Body of pancreas (tissue), 4 donors: ENCODE measurements around the gene RAN.

Experiments
- CTCF ChIP-seq, 7 experiments: fragments of 450-650 bp in 4 of 7; fragments of 200-600 bp in 3 of 7; sonication (generic) in 3 of 7; IDR thresholded peaks; one replicate each; pipeline ENCODE4 v1.5.1; 2016 to 2019; ENCODE audit warnings: antibody characterized with exemption in 7 of 7
- POLR2A ChIP-seq, 3 donors: fragments of 450-650 bp; IDR thresholded peaks; one replicate each; pipeline ENCODE4 v1.6.1; 2016; ENCODE audit warnings: antibody characterized with exemption in 3 of 3, mild to moderate bottlenecking in 2 of 3

- TF ChIP-seq POLR2A (IDR thresholded peaks at IDR 0.05) (no peak), CTCF (IDR thresholded peaks at IDR 0.05) (no peak)
Measured at GRCh38 chr12:130872179-130873096, 572 bp downstream of the RAN start.
